Subcutaneous adipose tissue (tissue), 4 donors: ENCODE measurements around the gene WBP11. TPM values are rescaled to one million over a fixed set of nuclear protein-coding genes. Genes with fewer than 3 reads are reported as not detected.

ENCODE experiments used
- total RNA-seq, 4 donors: library from RNA; depleted of rRNA; stranded (reverse); fragments of >200 nt; gene quantifications; one replicate each; pipeline ENCODE4 v1.1.0, GENCODE V29; 2016
- TF ChIP-seq, protein P1 (sequence below): fragments of 450-650 bp; IDR thresholded peaks from one replicate; pipeline ENCODE4 v1.5.1; 2016; ENCODE audit warnings: low read depth, mild to moderate bottlenecking, control low read depth, antibody characterized with exemption, moderate library complexity

WBP11 gene
- total RNA-seq, 4 donors from 2014 or later: 13.3 to 29.2 (median 20.6) TPM

DNA sequence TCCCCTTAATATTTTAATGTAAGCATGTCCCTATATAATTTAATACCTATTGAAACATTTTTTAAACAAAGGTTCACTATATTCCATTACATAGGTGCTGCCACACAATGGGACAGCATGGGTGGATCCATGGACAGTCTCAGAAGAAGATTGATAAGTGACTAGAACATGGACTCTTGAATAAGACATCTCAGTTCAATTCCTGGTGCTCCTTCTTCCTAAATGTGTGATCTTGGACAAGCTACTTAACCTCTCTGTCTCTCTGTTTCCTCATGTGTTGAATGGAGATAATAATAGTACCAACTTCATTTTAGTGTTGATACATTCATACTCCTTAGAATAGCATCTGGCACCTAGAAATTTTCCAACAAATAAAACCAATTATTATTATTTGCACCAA is 41.1 kb upstream of the WBP11 start:
- TF ChIP-seq, protein P1, sequence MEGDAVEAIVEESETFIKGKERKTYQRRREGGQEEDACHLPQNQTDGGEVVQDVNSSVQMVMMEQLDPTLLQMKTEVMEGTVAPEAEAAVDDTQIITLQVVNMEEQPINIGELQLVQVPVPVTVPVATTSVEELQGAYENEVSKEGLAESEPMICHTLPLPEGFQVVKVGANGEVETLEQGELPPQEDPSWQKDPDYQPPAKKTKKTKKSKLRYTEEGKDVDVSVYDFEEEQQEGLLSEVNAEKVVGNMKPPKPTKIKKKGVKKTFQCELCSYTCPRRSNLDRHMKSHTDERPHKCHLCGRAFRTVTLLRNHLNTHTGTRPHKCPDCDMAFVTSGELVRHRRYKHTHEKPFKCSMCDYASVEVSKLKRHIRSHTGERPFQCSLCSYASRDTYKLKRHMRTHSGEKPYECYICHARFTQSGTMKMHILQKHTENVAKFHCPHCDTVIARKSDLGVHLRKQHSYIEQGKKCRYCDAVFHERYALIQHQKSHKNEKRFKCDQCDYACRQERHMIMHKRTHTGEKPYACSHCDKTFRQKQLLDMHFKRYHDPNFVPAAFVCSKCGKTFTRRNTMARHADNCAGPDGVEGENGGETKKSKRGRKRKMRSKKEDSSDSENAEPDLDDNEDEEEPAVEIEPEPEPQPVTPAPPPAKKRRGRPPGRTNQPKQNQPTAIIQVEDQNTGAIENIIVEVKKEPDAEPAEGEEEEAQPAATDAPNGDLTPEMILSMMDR: no peak

DNA sequence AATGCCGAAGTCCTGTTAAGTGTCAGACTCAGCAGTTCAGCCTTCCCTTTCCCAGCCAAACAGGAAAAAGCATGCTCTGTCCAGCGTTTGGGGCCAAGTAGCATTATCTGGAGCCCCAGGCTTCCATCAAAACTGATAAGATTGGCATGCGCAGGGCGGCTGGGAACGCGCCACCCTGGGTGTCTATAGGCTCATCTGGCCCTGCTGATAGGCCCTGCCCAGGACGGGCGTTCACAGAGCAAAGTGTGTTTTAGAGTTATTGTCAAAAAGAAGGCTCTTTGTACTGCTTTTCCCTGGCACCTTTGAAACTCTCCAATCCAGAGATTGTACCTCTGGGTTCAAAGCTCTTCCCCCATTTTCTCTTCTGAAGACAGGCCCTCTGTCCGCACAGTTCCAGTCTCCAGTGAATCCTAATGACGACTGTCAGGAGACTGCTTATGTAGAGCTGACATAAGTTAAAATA is 40.2 kb upstream of the WBP11 start, which contains the start of gene ART4:
Gene ART4 (minus strand): TSS at position 102 of the 463 bp plus-strand sequence. CDS start 413 bp downstream, outside the sequence.
- TF ChIP-seq, protein P1: no peak

DNA sequence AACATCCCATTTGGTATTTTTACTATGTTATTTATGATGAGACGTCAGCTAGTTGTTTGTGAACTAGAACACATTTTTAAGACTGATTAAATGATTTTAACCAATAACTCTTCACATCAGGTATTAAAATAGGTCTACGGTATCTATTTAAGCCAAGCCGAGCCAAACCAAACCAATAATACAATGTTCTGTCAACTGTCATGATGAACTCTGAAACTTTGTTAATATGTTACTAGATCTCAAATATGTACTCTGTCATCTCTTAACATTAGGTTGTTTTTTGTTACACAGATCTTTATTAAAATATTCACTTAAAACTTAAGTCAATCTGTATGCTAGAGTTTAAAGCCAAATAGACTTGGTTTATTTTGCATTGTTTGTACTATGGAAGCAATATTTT is 39.0 kb upstream of the WBP11 start:
- TF ChIP-seq, protein P1: no peak

DNA sequence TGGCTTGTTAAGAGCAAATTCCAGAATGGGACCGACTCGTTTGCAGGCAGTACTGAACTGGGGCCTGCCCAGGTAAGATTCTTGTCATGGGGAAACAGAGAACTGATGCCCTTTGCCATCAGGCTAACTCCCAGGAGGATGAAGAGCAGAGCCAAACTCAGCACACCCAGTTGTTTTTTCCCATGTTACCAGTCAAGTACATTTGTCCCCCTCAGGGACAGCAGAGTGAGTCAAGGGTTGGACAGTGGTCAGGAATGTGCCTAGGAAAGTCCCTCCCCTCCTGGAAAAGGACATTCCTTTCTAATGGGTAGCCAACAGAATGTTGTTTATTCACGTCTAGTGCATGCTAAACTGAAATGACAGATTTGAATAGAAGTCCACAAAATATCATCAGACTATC is 38.5 kb upstream of the WBP11 start:
- TF ChIP-seq, protein P1: no peak

DNA sequence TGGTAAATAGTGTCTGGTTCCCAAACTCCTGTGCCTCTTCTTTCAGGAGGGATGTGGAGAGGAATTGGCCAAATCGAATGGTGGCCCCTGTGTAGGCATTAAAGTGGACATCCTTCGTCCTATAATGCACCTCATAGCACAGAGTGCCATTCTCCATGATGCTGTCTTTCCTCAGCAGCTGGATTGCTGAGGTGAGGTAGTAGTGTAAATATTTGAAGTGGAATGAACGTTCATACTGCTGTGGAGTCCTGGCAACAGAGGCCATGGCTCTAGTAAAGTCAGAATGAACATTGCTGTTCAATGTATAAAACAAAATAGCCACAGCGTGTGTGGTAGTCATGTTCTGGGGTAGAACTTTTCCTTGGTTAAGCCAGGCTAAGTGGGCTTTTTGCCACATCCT is 37.3 kb upstream of the WBP11 start:
- TF ChIP-seq, protein P1: no peak

DNA sequence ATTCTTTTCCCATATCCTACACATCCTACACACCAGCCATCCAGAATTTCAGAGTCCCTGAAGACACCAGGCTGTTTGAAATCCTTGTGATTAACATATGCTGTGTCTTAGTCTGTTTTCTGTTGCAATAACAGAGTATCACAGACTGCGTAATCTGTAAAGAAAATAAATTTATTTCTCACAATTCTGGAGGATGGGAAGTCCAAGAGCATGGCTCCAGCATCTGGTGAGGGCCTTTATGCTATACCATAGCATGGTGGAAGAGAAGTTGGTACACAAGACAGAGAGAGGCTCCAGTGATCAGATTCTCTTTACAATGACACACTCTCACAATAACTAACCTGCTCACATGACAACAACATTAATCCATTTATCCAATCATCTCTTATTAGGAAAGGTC is 36.0 kb upstream of the WBP11 start:
- TF ChIP-seq, protein P1: no peak

DNA sequence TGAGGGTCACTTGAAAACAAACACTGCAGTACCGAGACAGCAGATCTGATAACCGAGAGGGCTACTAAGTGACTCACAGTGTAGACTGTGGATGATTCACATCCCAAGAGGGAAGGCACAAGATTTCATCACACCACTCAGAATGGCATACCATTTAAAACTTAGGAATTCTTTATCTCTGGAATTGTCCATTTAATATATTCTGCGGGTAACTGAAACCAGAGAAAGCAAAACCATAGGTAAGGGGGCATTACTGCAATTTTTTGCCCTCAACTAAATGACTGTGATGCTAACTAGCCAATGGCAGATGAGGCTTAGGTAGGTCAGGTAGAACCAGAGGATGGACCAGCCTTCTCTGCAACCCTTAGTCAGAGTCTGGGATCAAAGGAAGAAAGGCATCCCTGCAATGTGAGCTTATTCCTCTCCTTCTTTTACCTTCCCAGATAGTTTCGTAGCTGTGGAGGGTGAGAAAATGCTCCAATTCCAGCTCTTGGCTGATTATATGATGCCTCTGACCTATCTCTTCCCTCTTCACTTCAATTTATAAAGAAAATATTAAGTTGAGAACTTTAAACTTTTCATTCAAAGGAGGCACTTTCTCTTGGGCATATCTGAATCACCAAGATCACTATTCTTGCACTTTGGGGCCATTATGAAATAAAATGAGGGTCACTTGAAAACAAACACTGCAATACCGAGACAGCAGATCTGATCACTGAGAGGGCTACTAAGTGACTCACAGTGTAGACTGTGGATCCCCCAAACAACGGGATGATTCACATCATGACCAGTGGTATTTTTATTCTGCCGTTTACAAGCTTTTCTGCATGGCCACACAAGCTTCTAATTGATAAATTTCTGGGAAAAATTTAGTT is 33.3 kb upstream of the WBP11 start:
- TF ChIP-seq, protein P1: no peak
